ENCODE data around the gene NRCAM. TPM values are rescaled to one million over a fixed set of nuclear protein-coding genes. Genes with fewer than 3 reads are reported as not detected.

The NRCAM gene
- total and polyA plus RNA-seq, 2 of the 13 experiments (the other 11 are each of a cell fraction or from before 2014, with no cell fraction given), result 0.31 to 0.33 TPM

DNA sequence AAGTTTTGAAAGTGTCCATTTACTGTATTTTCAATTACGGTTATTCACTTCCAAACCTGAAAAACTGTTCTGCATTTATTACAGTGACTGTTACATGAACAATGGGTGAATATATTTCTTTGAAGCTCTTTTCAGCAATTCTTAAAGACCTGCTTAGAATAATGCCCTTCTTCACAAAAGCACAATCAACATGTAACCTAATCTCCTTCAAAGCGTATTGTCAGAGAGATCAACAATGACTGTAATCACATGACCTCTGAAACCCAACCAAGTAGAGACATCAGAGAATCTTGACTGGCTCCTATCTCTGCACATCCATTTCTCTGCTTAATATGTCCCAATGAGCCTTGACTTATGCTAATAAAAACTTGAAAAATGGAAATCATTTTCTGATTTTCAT is 126.7 kb downstream of the NRCAM start (continued):
- TF ChIP-seq, protein P1, sequence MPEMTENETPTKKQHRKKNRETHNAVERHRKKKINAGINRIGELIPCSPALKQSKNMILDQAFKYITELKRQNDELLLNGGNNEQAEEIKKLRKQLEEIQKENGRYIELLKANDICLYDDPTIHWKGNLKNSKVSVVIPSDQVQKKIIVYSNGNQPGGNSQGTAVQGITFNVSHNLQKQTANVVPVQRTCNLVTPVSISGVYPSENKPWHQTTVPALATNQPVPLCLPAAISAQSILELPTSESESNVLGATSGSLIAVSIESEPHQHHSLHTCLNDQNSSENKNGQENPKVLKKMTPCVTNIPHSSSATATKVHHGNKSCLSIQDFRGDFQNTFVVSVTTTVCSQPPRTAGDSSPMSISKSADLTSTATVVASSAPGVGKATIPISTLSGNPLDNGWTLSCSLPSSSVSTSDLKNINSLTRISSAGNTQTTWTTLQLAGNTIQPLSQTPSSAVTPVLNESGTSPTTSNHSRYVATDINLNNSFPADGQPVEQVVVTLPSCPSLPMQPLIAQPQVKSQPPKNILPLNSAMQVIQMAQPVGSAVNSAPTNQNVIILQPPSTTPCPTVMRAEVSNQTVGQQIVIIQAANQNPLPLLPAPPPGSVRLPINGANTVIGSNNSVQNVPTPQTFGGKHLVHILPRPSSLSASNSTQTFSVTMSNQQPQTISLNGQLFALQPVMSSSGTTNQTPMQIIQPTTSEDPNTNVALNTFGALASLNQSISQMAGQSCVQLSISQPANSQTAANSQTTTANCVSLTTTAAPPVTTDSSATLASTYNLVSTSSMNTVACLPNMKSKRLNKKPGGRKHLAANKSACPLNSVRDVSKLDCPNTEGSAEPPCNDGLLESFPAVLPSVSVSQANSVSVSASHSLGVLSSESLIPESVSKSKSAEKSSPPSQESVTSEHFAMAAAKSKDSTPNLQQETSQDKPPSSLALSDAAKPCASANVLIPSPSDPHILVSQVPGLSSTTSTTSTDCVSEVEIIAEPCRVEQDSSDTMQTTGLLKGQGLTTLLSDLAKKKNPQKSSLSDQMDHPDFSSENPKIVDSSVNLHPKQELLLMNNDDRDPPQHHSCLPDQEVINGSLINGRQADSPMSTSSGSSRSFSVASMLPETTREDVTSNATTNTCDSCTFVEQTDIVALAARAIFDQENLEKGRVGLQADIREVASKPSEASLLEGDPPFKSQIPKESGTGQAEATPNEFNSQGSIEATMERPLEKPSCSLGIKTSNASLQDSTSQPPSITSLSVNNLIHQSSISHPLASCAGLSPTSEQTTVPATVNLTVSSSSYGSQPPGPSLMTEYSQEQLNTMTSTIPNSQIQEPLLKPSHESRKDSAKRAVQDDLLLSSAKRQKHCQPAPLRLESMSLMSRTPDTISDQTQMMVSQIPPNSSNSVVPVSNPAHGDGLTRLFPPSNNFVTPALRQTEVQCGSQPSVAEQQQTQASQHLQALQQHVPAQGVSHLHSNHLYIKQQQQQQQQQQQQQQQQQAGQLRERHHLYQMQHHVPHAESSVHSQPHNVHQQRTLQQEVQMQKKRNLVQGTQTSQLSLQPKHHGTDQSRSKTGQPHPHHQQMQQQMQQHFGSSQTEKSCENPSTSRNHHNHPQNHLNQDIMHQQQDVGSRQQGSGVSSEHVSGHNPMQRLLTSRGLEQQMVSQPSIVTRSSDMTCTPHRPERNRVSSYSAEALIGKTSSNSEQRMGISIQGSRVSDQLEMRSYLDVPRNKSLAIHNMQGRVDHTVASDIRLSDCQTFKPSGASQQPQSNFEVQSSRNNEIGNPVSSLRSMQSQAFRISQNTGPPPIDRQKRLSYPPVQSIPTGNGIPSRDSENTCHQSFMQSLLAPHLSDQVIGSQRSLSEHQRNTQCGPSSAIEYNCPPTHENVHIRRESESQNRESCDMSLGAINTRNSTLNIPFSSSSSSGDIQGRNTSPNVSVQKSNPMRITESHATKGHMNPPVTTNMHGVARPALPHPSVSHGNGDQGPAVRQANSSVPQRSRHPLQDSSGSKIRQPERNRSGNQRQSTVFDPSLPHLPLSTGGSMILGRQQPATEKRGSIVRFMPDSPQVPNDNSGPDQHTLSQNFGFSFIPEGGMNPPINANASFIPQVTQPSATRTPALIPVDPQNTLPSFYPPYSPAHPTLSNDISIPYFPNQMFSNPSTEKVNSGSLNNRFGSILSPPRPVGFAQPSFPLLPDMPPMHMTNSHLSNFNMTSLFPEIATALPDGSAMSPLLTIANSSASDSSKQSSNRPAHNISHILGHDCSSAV (CRISPR knock-in tag; IDR thresholded peaks at IDR 0.05; ENCODE audit: borderline replicate concordance), result no peak
- TF ChIP-seq, protein P2, sequence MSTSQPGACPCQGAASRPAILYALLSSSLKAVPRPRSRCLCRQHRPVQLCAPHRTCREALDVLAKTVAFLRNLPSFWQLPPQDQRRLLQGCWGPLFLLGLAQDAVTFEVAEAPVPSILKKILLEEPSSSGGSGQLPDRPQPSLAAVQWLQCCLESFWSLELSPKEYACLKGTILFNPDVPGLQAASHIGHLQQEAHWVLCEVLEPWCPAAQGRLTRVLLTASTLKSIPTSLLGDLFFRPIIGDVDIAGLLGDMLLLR (CRISPR knock-in tag; IDR thresholded peaks at IDR 0.05), result no peak
- TF ChIP-seq ZFP82 (CRISPR knock-in tag; IDR thresholded peaks at IDR 0.05; ENCODE audit: borderline replicate concordance) (no peak), SETDB1 (CRISPR knock-in tag; IDR thresholded peaks at IDR 0.05; ENCODE audit: borderline replicate concordance) (no peak)

Measured in HepG2 (cell line).